ENCODE data around the gene SCFD2. TPM values are rescaled to one million over a fixed set of nuclear protein-coding genes. Genes with fewer than 3 reads are reported as not detected.

SCFD2 gene
- total and polyA plus RNA-seq, 2 donors (not counting 3 experiments of a cell fraction or from before 2014, with no cell fraction given), result 12.3 to 22.8 TPM

- H4K20me1 ChIP-seq (replicated peaks; ENCODE audit: control insufficient read depth, extremely low read depth, insufficient read depth, low read length), result peaks cover 3% of the 10 kb centered on the region
- peak overlapping the region; percentile 93 for H3K9ac ChIP-seq (replicated peaks; ENCODE audit: extremely low read depth, insufficient read depth, low read length)
- H2AFZ ChIP-seq (ENCODE audit: low read depth, low read length), result peak overlapping the region; percentile 100
- dilution Hi-C loops (cut with MboI; ENCODE audit: extremely low pct_ligation_motif_present, low sequenced_read_pairs) (no loop called here), intact Hi-C loops (cut with micrococcal nuclease) (loop anchor here (1.0 to 2.0 kb wide), 3 partner anchors 11 to 856 kb away; partner anchors contain the start of gene SCFD2)
- peaks cover 13% of the 10 kb centered on the region for H3K4me1 ChIP-seq (ENCODE audit: control insufficient read depth, extremely low read depth, insufficient read depth, low read length)
- TF ChIP-seq EZH2 (IDR thresholded peaks at IDR 0.05; ENCODE audit: borderline replicate concordance, low read depth, low read length, severe bottlenecking), result no peak
- TF ChIP-seq MYC (IDR thresholded peaks at IDR 0.05; ENCODE audit: low read depth, low read length), result no peak
- no peak for TF ChIP-seq CTCF (IDR thresholded peaks at IDR 0.05; ENCODE audit: extremely low read depth in 1 of 2, insufficient read depth in 1 of 2, low read depth in 1 of 2, low read length in 2 of 2)
- TF ChIP-seq FOS (IDR thresholded peaks at IDR 0.05; ENCODE audit: borderline replicate concordance, insufficient read depth, low read length), result no peak
- TF ChIP-seq GATA2 (IDR thresholded peaks at IDR 0.05; ENCODE audit: insufficient read depth, insufficient read length, low read depth, low read length), result no peak
- no peak for TF ChIP-seq POLR2AphosphoS5 (IDR thresholded peaks at IDR 0.05; ENCODE audit: insufficient read depth, low read depth, low read length)
- TF ChIP-seq POLR2A (IDR thresholded peaks at IDR 0.05; ENCODE audit: low read depth, low read length), result no peak
- TF ChIP-seq, protein P1, sequence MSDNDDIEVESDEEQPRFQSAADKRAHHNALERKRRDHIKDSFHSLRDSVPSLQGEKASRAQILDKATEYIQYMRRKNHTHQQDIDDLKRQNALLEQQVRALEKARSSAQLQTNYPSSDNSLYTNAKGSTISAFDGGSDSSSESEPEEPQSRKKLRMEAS (IDR thresholded peaks at IDR 0.05; ENCODE audit: insufficient read depth, insufficient read length), result no peak
- TF ChIP-seq JUN (IDR thresholded peaks at IDR 0.05; ENCODE audit: borderline replicate concordance, insufficient read depth, insufficient read length, low read depth), result no peak
- no peak for FAIRE-seq
- peak overlapping the region; percentile 67 for H3K27ac ChIP-seq (ENCODE audit: insufficient read depth, low read depth, low read length)
- DNase-seq (ENCODE audit: low read depth, low spot score), result no peak
- no peaks in the 10 kb centered on the region for H3K9me1 ChIP-seq (replicated peaks; ENCODE audit: control insufficient read depth, extremely low read depth, insufficient read depth, low read length)
- ChIA-PET POLR2A (no interaction called here), CTCF (interaction anchor here (1.4 to 1.5 kb wide), 2 partner anchors 12 to 857 kb away, joined by 6 to 9 read pairs; partner anchors contain the start of gene SCFD2)
- no peaks in the 10 kb centered on the region for H3K36me3 ChIP-seq (ENCODE audit: control insufficient read depth in 2 of 2, extremely low read depth in 1 of 2, insufficient read depth in 2 of 2, low read length in 2 of 2)
- peaks cover 1 to 12% of the 10 kb centered on the region in 2 experiments for H3K27me3 ChIP-seq (ENCODE audit: control insufficient read depth in 2 of 2, insufficient read depth in 2 of 2, low read length in 2 of 2)
- H3K4me2 ChIP-seq (ENCODE audit: insufficient read depth, low read length), result peak overlapping the region; percentile 86
- H3K9me3 ChIP-seq (replicated peaks; ENCODE audit: control insufficient read depth, insufficient read depth, low read length), result no peaks in the 10 kb centered on the region
- peak overlapping the region; percentile 82 to 90 (median 88) for H3K4me3 ChIP-seq (replicated peaks in 1 of 3; ENCODE audit: insufficient read depth in 1 of 3, low read depth in 1 of 3, low read length in 3 of 3)
- peaks cover 37% of the 10 kb centered on the region for H3K79me2 ChIP-seq (ENCODE audit: control insufficient read depth, insufficient read depth, low read length)
- BruUV-seq (replicated peaks), result TSS peak; percentile 59
Observed at GRCh38 chr4:53376900-53377299, 11.0 kb upstream of the SCFD2 start.
